ENCODE results near the gene CD22.
"Not testable (repeated sequence)": the region's sequence is repeated elsewhere in the genome, so short reads cannot be mapped to it uniquely, and the experiment has no call there.

The CD22 gene

DNA sequence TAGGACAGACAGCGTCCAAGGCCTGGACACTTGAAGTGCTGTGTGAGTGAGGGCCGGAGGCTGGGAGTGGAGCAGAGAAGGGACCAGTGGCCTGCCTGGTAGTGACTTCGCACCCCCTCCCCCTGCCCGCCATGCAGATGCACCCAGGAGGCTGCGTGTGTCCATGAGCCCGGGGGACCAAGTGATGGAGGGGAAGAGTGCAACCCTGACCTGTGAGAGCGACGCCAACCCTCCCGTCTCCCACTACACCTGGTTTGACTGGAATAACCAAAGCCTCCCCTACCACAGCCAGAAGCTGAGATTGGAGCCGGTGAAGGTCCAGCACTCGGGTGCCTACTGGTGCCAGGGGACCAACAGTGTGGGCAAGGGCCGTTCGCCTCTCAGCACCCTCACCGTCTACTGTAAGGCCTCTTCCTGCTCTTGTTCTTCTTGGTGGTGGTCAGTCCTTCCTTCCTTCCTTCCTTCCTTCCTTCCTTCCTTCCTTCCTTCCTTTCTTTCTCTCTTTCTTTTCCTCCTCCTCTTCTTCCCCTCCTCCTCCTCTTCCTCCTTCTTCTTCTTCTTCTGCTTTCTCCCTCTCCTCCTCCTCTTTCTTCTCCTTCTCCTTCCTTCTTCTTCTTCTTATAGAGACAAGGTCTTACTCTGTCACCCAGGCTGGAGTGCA, 12.7 kb downstream of the CD22 start:
- no peak for DNase-seq (ENCODE audit: low spot score)

DNA sequence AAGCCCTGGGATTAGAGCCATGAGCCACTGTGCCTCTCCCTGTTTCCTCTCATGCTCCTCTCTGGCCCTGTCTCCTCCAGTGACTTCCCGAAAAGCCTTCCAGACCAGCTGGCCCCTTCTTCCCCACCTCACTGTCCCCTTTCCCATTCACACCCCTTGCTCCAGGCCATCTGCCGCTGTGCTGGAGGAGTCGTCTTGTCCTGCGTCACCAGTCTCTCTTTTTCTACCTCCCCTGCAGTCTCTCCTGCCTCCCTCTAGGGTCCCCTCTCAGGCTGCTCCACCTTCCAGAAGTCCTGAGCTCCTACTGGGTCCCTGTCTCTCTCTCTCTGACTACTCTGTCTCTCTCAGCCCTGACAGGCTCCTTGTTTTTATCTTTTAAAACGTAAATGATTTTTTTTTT, 13.4 kb downstream of the CD22 start:
- DNase-seq (ENCODE audit: low spot score) = no peak

DNA sequence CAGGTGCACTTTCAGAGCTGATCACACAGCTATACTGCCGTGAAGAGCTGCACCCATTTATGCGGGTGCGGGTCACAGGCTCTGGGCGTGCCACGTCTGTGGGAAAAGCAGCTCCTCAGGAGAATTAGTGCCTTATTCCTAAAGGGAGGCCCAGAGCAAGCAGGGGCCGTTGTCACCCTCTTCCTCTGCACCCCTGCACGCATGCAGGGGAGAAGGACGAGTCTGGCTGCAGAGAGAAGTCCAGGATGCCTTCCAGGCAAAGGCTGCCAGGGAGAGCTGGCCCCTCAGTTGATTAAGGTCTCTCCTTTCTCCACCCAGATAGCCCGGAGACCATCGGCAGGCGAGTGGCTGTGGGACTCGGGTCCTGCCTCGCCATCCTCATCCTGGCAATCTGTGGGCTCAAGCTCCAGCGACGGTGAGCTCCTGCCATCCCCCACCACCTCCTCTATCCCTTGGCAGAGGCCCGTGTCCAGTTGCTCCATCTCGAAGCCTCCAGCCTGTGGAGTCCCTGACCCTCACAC, 15.6 kb downstream of the CD22 start:
- no peak for DNase-seq (ENCODE audit: low spot score)

DNA sequence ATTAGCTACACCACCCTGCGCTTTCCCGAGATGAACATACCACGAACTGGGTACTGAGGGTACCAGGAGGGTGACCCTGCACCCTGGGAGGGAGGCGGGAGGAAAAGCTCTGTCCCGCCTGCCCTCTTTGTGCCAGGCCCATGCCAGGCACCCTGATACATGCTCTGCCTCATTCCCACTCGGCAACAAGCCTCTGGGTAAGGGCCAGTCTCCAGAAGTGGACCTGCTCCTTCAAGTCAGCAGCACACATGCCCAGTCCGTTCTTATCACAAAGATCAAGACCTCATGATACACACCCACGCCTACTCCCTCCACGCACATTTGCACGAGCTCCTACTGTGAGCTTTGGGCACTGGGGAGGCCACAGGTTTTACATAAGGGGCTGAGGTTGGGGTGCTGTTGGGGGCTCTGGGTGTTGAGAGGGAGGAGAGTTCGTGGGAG, 16.7 kb downstream of the CD22 start:
- DNase-seq (ENCODE audit: low spot score) = no peak

DNA sequence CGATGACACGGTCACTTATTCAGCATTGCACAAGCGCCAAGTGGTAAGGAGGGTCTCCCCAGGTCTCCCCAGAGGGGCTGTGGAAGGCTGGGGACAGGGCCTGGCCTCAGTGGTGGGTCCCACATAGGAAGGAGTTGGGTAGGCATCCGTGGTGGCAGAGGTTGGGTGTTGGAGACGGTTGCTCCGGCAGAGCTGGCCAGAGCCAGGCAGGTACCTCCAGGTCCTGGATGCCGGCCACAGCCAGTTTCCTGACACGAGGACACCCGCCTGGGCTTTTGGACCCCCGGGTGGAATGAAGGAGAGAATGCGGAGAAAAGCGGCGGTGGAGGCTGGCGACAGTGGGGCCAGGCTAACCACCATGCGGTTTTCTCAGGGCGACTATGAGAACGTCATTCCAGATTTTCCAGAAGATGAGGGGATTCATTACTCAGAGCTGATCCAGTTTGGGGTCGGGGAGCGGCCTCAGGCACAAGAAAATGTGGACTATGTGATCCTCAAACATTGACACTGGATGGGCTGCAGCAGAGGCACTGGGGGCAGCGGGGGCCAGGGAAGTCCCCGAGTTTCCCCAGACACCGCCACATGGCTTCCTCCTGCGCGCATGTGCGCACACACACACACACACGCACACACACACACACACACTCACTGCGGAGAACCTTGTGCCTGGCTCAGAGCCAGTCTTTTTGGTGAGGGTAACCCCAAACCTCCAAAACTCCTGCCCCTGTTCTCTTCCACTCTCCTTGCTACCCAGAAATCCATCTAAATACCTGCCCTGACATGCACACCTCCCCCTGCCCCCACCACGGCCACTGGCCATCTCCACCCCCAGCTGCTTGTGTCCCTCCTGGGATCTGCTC, 17.4 kb downstream of the CD22 start:
- peak; percentile 74 for DNase-seq (ENCODE audit: low spot score)

DNA sequence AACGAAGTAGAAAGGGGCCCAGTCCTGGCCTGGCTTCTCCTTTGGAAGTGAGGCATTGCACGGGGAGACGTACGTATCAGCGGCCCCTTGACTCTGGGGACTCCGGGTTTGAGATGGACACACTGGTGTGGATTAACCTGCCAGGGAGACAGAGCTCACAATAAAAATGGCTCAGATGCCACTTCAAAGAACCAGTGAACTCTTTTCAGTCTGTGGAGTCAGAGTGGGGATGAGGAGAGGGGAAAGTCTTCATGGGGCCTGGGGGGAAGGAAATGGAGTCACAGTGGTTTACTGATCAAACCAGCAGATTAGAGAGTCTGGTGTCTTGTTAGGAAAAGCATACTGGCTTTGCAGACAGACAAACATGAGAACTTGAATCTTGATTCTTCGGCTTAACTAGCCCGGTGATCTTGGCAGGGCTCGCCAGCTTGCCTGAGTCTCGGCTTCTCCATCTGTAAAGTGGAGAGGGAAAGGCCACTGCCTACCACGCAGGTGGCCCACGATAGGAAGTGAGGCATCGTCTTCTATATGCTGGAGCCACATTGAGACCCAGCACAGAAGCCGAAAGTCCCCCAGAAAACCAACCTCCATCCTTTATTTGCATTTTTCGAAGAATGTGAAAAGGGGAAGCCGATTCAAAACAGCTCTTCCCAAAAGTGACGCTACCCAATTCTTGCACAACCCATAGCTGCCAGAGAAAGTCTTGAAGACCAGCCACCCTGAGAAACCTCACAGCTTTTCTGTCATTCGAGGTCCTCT, 18.4 kb downstream of the CD22 start, which contains the start of gene FFAR1:
FFAR1 (plus strand) TSS at position 732 of the 759 bp plus-strand sequence. CDS start 3,650 bp downstream, outside the sequence.
- peak; percentile 59 for DNase-seq (ENCODE audit: low spot score)

DNA sequence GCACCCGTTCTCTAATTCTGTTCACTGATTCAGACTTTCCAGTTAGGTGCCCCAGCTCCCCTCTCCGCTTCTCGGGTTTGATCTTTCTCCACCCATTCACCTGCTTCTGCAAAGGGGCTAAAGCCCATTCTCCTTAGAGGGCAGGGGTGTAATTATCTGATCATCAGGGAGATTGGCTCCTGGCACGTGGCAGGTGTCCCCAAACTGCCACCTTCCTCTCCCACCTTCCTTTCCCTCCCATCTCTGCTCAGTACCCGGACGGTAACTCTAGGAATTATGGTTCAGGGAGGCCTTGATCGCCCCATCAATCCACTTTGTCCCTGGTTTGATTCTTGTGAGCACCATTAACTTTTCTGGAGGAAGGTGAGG, 18.9 kb downstream of the CD22 start:
- no peak for DNase-seq (ENCODE audit: low spot score)

DNA sequence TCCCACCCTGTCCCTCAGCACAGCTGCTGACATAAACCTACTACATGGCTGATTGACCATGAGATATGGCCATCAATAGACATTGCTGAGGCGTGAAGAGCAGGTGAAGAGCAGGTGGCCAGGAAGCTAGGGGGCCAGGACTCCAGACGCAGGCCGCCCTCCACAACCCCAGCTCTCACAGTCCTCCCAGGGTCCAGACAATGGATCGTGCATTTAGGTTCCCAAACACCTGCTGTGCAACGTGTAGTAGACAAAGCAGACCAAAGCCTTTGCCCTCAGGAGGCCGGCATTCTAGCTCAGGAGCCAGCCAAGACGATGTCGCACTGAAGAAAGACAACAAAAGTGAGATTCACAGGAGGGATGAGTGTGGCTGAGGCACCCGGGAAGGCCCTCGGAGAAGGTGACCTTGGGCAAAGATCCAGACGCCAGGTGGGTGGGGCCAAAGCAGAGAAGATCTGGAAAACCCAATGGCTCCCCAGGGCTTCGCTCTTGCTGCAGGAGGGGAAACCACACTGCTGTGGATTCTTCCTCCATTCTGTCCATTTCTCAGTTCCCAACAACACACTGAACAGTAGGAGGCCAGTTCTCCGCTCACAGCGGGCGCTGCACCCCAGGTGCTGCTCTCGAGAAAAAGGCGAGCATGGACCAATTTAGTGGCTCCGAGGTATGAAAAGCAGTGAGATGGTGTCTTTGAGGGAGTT, 20.1 kb downstream of the CD22 start:
- no peak for DNase-seq (ENCODE audit: low spot score)

DNA sequence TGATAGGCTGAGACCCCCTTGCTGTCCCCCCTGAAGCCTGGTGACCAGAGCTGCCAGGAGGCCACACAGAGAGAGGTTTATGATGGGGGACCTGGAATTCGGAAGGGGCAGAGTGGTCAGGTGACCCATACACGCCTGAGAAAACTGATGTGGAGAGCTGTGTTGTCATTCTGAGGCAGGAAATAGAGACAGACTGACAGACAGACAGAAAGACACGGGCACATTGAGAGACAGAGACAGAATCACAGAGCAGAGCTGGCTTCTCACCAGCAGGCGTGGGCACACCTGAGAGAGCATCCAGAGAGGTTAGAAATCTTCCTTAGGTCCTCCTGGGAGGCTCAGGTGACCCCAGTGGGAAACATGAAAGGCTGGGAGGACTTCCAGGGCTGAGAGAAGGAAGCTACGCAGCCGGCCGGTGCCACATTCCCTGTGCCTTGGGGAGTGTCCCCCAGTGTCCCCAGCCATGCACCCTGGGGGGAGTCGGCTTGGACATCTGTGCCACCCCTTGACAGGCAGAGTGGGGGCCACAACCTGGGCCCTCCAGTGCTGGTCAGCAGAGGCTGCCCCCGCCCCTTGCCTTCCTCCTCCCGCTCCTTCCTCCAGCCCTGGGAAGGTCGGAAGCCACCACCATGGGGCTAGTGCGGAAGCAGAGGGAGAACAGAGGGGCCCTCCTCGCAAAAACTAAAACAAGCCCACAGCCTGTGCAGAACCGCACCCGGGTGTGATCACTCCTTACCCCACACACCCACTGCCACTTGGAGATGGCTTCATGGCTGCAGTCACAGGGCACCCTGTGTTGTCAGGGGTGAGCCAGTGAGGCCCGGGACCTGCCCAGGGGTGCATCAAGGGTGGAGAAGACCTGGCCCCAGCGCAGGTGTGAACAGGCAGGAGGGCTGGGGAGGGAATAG, 20.9 kb downstream of the CD22 start:
- DNase-seq (ENCODE audit: low spot score) = no peak

DNA sequence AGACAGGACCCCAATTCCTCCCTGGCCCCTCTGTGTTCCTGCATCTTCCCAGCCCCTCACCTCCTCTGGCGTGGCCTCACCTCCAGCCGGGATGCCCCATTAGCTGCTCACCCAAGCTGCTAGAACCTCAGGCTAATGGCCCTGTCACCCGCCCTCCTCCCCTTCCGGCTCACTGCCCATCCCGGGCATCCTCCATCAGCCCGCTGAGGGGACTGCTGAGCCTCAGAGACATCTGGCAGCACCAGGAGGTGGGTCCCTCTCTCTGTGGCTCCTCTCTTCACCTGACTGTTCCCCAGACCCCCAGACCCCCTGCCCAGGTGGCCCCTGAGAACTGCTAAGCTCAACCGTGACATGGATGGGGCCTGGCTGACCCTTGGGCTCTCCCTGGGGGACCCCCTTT, 21.6 kb downstream of the CD22 start:
- no peak for DNase-seq (ENCODE audit: low spot score)

DNA sequence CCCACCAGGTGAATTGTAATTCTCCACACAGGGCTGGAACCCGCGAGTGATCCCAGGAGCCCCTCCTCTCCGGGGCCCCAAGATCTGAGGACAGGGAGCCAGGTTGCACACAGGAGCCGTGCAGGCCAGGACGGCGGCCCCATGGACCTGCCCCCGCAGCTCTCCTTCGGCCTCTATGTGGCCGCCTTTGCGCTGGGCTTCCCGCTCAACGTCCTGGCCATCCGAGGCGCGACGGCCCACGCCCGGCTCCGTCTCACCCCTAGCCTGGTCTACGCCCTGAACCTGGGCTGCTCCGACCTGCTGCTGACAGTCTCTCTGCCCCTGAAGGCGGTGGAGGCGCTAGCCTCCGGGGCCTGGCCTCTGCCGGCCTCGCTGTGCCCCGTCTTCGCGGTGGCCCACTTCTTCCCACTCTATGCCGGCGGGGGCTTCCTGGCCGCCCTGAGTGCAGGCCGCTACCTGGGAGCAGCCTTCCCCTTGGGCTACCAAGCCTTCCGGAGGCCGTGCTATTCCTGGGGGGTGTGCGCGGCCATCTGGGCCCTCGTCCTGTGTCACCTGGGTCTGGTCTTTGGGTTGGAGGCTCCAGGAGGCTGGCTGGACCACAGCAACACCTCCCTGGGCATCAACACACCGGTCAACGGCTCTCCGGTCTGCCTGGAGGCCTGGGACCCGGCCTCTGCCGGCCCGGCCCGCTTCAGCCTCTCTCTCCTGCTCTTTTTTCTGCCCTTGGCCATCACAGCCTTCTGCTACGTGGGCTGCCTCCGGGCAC, 22.6 kb downstream of the CD22 start:
- DNase-seq (ENCODE audit: low spot score) = no peak

DNA sequence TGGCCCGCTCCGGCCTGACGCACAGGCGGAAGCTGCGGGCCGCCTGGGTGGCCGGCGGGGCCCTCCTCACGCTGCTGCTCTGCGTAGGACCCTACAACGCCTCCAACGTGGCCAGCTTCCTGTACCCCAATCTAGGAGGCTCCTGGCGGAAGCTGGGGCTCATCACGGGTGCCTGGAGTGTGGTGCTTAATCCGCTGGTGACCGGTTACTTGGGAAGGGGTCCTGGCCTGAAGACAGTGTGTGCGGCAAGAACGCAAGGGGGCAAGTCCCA, 23.1 kb downstream of the CD22 start:
- no peak for DNase-seq (ENCODE audit: low spot score)

DNA sequence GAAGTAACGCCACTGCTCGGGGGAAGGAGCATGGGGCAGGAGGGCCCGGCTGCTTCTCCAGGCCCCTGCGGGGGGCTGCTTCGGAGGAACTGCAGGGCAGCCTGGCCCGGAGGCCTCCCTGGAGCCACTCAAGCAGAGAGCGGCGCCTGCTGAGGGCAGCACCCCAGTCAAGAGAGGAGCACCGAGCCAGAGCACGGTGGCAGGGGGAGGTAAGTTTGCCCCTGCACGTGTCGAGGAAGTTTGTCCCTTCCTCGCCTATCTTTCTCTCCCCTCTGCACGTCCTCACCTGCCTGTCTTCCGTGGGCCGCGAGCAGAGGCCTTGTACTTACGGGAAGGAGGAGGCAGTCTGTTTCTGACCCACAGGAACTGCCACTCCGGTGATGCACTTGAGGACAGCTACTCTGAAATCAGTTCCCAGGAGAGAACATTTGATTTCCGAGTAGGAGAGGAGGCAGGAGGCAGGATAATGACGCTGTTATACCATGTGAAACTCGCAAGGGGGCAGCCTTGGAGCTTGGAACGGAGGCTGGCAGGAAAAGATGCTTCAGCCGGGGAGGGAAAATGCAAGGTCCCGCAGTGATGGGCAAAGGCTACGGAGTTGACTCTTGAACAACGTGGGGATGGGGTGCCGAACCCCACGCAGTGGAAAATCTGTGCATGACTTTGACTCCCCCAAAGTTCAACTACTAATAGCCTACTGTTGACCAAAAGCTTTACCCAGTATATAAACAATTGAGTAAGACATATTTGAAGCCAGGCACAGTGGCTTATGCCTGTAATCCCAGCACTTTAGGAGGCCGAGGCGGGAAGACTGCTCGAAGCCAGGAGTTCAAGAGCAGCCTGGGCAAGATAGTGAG, 23.7 kb downstream of the CD22 start:
- DNase-seq (ENCODE audit: low spot score) = peak; percentile 75

DNA sequence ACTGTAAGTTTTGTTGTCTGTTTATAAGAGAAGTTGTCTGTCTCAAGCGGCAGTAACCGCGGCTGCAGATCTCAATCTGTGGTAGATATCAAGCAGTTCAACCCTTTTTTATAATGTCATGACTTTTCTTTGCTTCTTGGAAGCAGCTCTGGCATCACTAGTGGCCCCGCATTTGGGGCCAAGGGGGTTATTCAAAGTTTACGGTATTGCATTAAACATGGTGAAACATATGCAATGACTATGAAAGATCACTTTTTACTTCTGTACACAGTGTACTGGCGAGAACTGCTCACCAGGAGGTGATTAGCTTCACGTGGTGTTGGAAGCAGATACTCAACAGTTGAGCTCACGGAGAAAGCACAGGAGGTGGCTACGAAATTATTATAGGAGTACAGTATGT, 24.6 kb downstream of the CD22 start:
- no peak for DNase-seq (ENCODE audit: low spot score)

DNA sequence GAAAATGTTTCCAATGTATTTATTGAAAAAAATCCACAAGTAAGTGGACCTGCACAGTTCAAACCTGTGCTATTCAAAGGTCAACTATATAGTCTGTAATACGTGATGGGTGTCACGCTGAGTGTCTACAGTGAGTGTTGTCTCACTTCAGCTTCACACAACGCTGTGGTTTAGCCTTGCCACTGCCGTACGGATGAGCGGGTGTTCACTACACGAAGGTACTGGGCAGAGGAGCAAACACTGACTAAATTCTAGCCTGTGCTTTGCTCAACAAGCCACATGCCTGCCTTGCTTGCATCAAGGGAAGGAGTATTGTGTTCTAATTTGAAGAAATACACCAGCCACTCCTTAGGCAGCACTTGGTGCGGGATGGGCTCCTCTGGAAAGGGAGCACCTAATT, 25.9 kb downstream of the CD22 start:
- no peak for DNase-seq (ENCODE audit: low spot score)

DNA sequence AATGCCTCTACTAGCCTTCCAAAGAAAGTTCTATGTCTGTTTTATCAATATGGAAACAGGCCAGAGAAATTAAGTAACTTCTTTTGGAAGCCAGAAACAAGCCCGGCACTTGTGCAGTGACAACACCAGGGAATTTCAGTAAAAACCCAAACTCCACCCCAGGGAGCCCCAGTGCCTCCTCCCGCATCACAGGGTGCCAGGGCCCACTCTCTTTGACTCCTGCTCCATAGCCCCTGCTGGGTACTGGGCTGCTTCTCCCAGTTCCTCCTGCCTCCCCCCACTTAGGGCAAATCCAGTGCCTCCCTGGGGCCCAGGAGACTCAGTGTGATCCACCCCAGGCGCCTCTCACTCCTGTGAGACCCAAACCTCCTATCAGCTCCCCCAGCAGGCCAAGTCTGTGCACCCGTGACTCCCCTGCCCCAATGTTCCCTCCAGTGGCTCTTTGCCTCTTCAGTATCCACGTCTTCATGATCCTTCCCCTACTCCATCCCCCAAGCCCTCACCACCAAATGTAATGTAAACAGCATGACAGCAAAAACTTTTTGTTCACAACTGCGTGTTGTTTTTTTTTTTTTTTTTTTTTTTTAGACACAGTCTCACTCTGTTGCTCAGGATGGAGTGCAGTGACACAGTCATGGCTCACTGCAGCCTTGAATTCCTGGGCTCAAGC, 26.9 kb downstream of the CD22 start:
- DNase-seq (ENCODE audit: low spot score) = no peak

DNA sequence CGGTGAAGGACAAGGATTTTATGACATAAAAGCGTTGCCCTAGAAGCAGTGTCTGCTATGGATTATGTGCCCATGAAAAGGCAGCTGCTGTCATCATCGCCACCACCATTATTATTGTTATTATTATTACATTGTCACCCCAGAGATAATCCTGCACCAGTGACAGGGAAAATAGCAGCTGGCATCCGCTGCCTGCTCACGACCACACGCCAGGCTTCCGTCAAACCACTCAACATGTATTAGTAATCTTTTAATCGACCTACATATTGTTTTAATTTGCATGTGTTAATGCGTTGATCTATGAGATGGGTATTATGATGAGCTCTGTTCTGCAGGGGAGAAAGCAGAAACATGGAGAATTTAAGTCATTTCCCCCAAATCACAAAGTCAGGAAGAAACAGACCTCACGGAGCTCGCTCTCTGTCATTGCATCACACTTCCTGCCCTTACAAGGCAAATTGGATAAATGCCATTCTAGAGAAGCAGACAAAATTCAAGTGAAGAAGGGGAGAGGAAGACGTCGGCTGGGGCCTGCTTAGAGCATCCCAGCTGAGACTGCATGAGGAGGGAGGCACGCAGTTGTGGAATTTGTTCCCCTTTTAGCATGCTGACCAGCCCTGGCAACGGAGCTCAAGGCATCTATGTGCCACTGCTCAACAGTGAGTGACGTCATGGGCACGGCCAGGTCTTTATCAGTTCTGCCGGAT, 29.0 kb downstream of the CD22 start, which contains the start of gene FFAR3:
FFAR3 (plus strand) TSS at position 594 of the 707 bp plus-strand sequence. CDS start 431 bp downstream, outside the sequence.
- no peak for DNase-seq (ENCODE audit: low spot score)

DNA sequence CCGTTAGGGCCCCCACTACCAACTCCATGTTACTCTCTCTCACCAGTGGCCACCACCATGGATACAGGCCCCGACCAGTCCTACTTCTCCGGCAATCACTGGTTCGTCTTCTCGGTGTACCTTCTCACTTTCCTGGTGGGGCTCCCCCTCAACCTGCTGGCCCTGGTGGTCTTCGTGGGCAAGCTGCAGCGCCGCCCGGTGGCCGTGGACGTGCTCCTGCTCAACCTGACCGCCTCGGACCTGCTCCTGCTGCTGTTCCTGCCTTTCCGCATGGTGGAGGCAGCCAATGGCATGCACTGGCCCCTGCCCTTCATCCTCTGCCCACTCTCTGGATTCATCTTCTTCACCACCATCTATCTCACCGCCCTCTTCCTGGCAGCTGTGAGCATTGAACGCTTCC, 29.8 kb downstream of the CD22 start:
- not testable (repeated sequence) for DNase-seq (ENCODE audit: low spot score)
